Hematopoietic multipotent progenitor cell treated with erythropoietin and hydrocortisone succinate and interleukin-3 and kit ligand, for 15 days (in vitro differentiated cells): ENCODE measurements around the gene PRRT1B.
"Not testable (repeated sequence)": the region's sequence is repeated elsewhere in the genome, so short reads cannot be mapped to it uniquely, and the experiment has no call there.

Experiments
- DNase-seq: peaks from one replicate; pipeline ENCODE4 v3.0.0-alpha.2; 2015; ENCODE audit warnings: low spot score

Gene PRRT1B

DNA sequence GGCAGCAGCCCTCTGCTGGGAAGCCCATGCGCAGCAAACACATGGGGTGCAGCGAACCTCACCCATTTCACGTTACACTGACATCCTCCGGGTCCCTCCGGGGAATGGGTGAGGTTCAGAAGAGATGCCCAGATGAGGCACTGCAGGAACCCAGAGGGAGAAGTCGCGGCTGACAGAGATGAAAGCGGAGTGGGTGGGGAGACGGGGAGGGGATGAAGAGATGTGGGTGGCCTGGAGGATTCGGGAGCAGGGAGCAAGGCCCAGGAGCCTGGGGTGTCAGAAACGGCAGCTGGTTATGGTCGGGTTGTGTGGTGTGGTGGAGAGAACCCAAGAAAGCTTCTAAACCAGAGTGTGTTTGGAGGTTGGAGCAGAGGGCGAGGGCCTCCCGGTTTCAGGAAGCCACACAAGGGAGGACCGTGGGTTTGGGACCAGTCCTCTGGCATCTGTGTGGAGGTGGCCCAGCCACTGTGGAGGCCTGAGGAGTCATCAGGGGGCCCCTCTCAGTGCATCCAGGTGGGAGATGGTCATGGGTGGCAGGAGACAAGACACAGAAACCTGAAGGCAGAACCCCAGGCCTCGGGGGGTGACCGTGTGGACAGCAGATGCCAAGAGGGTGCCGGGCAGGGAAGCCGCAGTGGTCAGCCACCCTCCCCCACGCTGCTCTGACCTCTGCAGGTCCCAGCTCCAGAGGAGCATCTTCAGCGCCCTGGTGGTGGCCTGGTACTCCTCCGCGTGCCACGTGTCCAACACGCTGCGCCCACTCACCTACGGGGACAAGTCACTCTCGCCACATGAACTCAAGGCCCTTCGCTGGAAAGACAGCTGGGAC is 22.9 kb upstream of the PRRT1B start:
- no peak for DNase-seq

DNA sequence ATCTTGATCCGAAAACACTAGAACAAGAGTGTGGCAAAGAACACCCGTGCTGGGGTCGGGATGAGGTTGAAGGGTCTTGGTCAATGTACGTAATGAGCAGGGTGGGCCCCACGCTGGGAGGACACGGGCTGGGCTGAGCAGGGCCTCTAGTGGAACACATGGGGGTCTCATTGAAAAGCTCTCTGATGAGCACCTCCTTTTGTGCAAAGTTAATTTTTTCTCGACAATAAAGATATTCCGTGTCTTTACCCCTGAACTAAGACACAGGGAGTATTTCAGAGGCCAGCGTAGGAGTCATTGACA is 22.3 kb upstream of the PRRT1B start:
- DNase-seq: no peak

DNA sequence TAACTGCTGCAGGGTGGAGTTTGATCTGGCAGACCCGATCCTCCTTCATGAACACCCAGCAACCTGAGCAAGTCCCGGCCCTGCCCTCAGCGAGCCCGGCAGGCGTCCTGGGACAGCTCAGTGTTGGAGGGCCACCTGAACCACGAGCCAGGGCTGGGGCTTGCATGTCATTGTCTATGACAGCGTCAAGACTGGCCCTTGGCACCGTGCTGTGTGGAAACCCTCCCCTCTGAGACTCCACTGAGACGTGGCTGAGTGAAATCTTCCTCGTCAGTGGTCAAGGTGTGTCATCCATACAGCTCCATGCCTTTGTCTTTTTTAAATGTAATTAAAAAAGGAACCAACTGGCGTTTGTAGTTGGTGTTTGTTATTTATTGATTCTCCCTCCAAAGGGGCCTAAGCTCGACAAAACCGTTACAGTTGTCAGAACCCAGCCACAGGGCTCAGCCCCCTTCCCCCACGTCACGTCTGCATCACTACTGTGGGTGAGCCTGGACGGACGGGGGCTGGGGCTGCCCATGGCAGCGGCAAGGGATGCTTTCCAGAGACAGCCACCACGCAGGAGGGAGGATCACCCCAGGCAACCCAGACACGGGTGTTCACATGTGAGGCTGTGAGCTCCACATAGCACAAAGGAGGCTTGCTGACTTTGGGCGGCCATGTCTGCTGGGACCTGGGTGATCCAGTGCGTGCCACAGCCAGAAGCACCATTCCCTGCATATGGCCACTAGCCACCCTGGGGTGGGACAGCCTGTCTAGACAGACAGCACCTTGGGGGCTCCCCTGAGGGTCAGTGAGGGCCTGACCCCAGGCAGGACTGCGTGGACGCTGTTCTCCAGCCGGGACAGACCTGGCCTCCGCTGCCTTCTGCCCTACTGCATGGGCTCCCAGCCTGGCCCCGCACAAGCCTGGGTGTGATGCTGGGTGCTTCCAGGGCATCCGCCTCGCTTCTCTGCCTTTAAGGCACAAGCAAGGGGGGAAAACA is 21.6 kb upstream of the PRRT1B start:
- no peak for DNase-seq

DNA sequence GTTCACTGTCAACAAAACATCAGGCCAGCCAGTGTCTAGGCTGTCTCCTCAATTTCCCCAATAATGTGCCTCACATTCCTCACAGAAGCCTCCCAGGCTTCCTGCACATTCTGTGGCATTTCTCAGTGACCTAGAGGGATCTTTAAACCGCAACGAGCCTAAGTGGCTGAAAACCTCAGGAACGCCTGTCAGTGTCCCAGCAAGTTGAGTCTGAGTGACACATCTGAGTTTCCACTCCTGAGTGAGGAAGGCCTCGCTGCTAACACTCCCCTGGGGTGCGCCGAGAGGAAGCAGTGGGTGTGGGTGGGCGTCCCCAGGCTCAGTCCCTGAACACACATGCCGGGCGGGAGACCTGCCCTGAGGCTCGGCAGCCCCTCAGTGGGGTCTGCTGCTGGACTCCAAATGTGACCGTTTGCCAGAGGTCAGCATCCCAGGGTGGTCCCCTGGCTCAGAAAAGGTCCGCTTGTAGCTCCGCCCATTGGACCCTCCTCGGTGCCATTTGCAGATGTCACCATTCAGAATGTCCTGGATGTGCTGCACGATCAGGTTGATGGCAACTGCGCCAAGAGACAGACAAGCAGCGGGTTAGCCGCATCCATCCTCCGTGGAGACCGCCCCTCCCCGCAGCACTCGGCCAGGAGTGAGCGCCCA is 20.5 kb upstream of the PRRT1B start:
- no peak for DNase-seq

DNA sequence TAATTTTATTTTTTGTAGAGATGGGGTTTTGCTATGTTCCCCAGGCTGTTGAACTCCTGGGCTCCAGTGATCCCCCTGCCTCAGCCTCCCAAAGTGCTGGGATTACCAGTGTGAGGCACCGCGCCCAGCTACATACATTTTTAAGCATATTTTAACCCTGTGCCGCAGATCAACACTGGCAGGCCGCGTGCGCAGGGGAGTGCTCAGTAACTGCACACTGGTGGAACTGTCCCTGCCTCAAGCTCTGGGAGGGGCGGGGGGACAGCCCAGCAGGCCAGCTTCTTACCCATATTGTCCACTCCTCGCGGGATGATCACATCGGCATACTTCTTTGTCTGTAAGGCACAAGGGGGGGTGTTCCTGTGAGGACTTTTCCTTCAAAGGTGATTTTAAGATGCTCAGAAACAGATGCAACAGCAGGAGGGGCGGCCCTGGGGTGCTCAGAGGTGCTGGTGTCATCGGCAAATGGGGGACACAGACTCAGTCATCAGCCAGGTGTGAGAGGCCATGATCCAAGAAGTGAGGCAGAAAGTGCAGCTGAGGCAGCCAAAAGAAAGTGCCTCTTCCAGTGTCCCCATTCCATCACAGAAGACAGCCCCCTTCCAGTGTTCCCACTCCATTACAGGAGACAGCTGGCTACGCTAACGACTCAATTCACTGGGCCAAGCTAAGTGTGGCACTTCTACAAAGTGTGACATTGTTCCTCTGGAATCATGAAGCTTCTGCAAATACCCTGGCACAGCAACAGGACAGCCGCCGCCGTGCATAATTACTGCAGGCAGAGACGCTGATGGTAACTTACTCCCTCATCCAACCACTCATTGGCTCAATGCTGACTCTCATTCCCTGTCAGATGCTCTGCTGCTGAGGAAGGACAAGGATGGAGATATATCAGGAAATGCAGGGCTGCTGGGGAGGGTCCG is 19.4 kb upstream of the PRRT1B start:
- DNase-seq: no peak

DNA sequence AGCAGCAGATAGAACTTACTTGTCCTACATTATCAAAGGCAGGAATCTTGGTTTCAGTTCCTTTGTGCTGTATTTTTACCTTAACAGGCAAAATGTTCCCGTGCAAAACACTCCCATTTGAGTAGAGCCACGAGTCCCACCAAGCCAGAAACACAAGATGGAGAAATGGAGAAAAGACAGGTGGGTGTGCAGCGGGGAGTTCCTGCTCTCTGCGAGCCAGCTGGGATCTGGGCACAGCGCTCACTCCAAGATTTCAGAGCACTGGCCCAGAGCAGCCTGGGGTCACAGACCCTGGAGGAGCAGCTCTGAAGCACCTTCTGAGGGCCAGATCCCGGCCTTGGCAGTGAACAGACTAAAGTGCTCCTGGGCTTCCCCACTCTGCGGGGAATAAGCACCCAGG is 17.1 kb upstream of the PRRT1B start:
- no peak for DNase-seq

DNA sequence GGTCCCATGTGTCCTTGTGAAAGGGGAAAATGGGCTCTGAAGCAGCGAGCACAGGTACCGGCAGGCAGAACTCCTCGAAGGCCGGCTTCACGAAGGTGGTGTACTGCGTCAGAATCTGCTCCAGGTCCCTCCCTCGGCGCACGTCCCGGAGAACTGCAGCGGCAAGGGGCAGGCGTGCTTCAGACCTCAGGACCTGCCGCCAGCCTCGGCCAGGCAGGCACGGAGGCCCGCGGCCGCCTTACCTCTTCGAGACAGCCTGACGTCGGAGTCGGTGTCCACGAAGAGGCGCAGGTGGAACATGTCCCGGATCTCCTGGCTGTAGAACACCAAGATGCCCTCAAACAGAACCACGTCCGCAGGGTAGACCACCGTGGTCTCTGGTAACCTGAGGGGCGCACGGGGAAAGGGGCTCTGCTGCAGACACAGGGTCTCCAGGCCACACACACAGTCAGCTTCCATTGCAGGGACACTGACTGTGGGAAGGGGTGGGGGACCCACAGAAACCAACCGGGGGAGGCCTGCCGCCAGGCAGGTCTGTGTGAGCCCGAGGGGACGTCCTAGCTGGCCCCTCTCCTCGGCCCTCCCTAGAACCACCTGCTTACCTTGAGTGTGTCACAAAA is 16.3 kb upstream of the PRRT1B start:
- no peak for DNase-seq

DNA sequence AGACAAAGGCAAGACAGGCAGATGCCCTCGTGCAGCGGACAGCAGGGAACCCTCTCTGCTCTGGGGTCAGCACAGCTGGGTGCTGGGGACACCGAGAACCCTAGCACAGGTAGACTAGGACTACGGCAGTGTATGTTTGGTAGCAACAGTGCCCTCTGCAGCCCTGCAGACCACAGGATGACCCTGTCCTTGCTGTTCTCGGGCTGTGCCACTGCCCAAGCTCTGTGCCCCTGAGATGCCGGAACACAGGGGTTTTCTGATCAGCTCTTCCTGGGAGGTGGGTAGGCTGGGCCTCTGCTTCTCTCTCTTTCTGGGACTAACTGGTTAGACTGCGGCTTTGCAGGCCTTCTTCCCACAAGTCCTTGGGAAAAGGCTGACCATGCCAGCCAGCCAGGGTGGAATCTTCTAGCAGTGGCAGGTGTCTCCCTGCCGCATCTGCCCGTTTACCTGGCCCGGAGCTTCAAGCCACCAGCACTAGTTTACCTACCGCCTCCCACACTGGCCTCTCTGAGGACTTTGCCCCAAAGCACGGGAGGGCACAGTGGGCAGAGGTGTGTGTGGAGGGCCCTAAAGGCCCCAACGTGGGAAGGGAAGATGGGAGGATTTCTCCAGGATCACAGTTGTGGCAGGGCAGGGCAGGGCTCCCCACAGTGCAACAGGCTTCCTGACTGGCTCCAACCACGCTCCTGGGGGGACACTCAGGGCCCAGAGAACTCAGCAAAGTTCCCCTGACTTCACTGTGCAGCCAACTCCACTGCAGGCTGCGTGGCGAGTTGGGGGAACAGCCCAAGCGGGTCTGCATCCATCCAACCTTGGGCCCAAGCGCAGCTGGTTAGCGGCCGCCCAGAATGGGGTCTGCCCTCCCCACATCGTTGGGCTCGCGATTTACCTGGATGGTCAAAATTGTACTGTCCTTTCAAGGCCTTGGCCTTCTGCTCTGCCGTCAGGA is 15.5 kb upstream of the PRRT1B start:
- no peak for DNase-seq

DNA sequence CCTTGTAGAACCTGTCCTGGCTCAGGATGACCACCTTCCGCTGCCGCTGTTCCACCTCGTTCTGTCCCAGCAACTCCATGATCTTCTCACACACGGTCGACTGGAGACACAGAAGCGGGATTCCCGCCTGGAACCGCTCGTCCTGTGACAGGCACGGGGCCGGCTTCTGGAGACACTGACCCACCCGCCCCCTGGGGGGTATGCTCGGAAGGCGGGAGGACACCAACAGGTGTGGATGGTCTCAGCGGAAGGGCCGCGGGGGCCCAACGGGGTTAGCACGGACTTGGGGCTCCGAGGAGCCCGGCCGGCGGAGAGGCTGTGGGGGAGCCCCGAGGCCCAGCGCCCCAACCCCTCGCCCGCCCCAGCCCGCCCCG is 14.8 kb upstream of the PRRT1B start:
- DNase-seq: no peak

DNA sequence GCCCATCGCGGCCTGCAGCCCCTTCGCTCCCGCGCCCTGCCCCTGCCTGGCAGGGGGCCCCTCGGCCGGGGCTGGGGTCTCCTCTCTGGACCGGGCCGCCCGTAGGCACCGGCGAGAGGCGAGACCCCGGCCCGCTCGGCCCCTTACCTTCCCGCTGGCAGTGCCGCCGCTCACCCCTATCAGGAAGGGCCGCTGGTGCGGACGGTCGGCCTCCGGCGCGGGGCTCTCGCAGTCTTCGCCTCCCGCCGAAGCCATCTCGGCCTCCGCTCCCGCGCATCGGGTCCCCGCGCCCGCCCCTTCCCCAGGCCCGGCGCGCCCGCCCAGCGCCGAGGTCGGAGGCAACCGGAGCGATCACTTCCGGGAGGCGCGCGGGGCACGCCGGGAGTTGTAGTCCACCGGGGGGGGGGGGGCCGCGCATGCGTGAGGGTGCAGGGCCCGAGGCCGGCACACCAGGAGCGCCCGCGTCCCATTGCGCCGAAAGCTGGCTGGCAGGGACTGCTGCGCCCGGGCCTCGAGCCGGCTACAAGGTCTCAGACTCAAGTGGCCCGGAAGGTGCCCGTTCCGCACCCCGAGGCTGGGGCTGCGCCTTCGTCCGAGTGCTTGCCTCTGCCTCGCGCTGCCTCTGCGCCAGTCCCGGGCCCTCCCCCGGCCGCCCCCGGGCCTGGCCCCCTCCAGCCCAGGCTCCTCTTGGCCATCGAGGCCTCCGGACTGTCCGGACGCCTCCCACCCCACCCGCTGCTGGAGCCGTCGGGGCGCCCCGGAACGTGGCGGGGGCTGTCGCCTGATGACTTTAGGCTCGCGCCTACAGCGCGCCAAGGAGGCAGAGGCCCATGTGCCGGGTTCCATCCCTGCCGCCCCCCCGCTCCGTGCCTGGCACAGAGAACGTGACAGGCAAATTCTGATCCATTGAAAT is 14.1 kb upstream of the PRRT1B start, which contains the start of gene UCK1:
Gene UCK1, minus strand, starts transcription at position 344 of the 913 bp plus-strand sequence. Its CDS starts 89 bp downstream, at position 255.
- DNase-seq: peak; percentile 79

DNA sequence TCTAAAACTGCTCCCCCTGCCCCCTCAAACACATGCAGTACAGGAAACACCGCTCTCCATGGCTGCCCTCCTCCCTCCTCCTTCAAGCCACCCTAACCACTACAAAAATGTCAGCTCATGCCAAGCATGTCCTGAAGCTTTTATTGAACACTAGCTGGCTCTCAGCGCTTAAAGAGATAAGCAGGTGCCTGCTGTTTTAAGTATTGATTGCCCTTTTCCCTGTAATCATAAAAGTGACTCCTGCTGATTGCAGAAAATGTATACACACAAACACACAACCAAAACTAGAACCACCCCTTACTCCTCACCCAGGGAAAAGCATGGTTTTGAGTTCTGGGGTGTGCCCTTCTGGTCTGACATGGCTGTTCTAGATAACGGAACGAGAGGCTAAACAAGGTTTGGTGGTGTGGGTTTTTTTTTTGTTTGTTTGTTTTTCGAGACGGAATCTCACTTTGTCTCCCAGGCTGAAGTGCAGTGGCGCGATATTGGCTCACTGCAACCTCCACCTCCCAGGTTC is 10.5 kb upstream of the PRRT1B start:
- peak; percentile 56 for DNase-seq

DNA sequence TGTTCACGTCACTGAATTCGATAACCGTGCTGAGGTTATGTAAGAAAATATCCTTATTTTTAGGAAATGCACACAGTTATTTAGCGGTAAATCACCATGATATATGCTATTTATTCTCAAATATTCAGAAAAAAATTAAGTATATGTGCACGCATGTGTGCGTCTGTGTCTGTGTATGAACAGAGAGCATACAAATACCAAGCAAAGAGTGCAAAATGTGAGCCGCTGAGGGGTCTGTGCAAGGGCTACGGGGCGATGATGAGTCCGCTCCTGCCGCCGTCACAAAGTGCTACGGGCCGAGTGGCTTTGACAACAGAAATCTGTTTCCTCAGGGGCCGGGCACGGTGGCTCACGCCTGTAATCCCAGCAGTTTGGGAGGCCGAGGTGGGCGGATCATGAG is 7.4 kb upstream of the PRRT1B start:
- no peak for DNase-seq

DNA sequence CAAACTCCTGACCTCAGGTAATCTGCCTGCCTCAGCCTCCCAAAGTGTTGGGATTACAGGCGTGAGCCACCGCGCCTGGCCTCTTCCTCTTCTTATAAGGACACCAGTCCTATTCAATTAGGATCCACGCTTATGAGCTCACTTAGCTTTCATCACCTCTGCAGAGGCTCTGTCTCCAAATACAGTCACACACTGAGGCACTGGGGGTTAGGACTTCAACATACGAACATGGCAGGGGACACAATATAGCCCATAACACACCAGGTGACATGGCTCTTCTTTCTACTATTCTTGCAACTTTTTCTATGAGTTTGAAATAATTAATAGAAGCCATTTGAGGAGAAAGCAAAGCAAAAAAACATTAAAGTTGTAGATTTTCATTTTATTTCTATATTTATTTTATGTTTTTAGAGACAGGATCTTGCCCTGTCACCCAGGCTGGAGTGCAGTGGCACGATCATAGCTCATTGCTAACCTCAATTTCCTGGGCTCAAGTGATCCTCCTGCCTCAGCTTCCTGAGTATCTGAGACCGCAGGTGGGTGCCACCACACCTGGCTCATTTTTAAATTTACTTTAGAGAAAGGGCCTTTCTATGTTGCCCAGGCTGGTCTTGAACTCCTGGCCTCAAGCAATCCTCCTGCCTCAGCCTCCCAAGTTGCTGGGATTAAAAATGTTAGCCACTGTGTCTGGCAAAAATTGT is 6.0 kb upstream of the PRRT1B start:
- DNase-seq: no peak

DNA sequence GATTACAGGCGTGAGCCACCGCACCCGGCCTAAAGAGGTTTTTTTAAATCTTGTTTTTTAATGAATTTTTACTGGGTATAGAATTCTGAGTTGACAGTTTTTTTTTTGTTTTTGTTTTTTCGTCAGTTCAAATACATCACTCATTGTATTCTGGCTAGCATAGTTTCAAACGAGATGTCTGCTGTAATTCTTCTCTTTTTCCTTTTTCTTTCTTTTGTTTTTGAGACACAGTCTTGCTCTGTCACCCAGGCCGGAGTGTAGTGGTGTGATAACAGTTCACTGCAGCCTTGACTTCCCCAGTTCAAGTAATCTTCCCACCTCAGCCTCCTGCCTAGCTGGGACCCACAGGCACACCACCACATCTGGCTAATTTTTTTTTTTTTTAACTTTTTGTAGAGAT is 2.2 kb upstream of the PRRT1B start:
- DNase-seq: no peak

DNA sequence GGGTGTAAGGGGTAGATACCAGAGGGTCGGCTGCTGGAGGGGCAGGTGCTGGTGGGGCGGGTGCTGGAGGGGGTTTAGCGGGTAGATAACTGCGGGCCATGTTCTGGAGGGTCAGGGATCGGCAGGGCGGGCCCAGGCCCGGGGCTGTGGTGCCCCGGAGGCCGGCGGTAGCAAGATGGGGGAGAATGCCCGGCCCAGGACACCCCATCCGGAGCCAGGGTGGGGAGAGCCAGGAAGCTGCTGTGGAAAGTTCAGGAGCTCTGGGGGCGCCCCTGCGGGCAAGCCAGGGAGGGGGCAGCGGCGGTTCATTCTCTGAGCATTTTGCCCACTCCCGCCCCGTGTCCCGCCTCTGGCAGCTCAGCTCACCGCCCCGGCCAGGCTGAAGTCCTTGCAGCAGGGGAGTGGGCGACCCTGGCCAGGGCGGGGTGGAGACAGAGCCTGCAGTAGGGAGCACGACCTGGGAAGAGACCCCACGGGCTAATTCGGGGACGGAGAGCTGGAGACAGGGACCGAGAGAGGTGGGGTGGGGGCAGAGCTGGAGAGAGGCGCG is 538 bp downstream of the PRRT1B start:
- no peak for DNase-seq

DNA sequence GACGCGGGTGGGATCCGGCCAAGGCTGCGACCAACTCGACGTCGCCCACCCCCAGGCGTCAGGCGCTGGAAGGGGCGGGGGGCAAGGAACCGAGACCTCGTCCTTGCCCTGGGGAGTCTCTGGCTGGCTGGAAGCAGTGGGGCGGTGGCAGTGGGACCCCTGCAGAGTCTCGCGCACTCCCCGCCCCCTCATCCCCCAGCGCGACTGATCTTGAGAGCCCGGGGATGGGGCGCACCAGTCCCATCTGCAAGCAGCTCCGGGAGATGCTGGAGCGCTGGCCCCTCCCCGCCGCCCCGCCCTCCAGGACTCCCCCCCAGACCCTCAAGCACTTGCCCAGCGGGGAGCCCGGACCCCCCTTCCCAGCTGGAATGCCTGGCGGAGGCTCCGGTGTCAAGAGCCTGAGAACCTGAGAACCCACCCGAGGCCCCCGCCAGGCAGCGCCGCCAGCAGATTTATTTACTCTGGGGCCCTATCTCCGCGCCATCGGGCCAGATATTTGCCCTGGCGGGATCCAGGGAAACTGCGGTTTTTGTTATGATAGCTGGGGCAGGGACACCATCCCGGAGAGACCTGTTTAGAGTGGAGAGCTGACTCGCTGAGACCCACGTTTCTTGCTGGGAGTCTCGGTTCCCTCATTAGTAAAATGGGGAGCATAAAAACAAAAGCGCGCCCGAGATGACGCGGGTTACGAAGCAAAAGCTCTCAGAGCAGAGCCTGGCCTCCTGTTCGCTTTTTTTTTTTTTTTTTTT is 1.2 kb downstream of the PRRT1B start:
- no peak for DNase-seq

DNA sequence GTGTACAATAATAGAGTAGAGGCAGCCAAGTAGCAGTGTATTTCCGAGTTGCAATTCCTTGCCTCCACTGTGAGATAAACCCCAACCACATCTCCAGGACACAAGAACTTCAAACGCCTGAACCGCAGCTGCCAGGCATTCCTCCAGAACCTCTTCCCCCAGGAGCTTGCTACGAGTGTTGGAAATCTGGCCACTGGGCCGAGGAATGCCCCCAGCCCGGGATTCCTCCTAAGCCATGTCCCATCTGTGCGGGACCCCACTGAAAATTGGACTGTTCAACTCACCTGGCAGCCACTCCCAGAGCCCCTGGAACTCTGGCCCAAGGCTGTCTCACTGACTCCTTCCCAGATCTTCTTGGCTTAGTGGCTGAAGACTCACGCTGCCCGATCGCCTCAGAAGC is 3.9 kb downstream of the PRRT1B start:
- not testable (repeated sequence) for DNase-seq
